Adrenal gland (tissue), 5 donors: ENCODE data around the gene NAPA.

Source experiments
- POLR2A ChIP-seq, 2 donors: fragments of 450-650 bp; IDR thresholded peaks; one replicate each; pipeline ENCODE4 v1.6.1; 2017; ENCODE audit warnings: antibody characterized with exemption in 2 of 2, mild to moderate bottlenecking in 2 of 2, moderate library complexity in 1 of 2
- TF ChIP-seq, protein P1 (sequence below), 6 experiments: fragments of 450-650 bp in 4 of 6; fragments of 200-600 bp in 2 of 6; sonication (generic) in 1 of 6; IDR thresholded peaks; 1 replicate in 5 of 6; 2 replicates in 1 of 6; pipeline versions ENCODE4 v1.5.1 to v1.8.0; 2016 to 2021; ENCODE audit warnings: antibody characterized with exemption in 6 of 6, mild to moderate bottlenecking in 2 of 6, moderate library complexity in 1 of 6
- donor health status: DM: no; HTN: no; CAD: no.

DNA sequence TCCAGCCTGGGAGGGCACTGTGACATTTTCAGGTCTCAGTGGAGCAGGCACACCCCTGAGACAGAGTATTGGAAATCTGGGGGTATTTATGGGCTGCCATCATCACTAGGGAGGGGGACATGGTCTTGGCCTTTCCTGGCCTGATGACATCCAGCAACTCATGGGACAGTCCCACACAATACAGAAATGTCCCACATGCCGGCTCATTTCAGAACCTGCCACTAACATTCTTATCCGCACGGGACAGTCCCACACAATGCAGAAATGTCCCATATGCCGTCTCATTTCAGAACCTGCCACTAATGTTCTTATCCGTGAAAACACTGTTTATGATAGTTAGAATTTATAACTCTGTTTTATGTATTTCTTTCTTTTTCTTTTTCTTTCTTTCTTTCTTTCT is 53.0 kb downstream of the NAPA start:
- no peak for TF ChIP-seq POLR2A (IDR thresholded peaks at IDR 0.05)
- TF ChIP-seq, protein P1, sequence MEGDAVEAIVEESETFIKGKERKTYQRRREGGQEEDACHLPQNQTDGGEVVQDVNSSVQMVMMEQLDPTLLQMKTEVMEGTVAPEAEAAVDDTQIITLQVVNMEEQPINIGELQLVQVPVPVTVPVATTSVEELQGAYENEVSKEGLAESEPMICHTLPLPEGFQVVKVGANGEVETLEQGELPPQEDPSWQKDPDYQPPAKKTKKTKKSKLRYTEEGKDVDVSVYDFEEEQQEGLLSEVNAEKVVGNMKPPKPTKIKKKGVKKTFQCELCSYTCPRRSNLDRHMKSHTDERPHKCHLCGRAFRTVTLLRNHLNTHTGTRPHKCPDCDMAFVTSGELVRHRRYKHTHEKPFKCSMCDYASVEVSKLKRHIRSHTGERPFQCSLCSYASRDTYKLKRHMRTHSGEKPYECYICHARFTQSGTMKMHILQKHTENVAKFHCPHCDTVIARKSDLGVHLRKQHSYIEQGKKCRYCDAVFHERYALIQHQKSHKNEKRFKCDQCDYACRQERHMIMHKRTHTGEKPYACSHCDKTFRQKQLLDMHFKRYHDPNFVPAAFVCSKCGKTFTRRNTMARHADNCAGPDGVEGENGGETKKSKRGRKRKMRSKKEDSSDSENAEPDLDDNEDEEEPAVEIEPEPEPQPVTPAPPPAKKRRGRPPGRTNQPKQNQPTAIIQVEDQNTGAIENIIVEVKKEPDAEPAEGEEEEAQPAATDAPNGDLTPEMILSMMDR (IDR thresholded peaks at IDR 0.05) = no peak
